Calu3 (cell line): ENCODE results near the gene SRGAP3. TPM values are rescaled to one million over a fixed set of nuclear protein-coding genes. Genes with fewer than 3 reads are reported as not detected.

ENCODE experiments used
- BruUV-seq: library from RNA; stranded (reverse); fragments of 400-500 nt; replicated peaks from 2 replicates; lab custom pipeline; 2021; lab: Mats Ljungman, UMichigan
- CTCF ChIA-PET: fragments of 300-600 bp; sonication (Branson Sonifier 250); formaldehyde crosslinking; loops from one replicate; lab custom pipeline; 2022; ENCODE audit warnings: antibody characterized with exemption; lab: Charles Lee
- DNase-seq: peaks from one replicate; pipeline ENCODE4 v3.0.0; 2022
- H3K27ac Mint-ChIP-seq: one replicate; pipeline ENCODE4 v1.8.0; 2022; ENCODE audit warnings: mixed read lengths; ENCODE audit not compliant: unreplicated experiment
- H3K27me3 Mint-ChIP-seq: one replicate; pipeline ENCODE4 v1.8.0; 2022; ENCODE audit warnings: mixed read lengths; ENCODE audit not compliant: unreplicated experiment
- H3K36me3 Mint-ChIP-seq: one replicate; pipeline ENCODE4 v1.8.0; 2022; ENCODE audit warnings: mild to moderate bottlenecking, moderate library complexity, mixed read lengths; ENCODE audit not compliant: insufficient read depth, unreplicated experiment
- H3K4me1 Mint-ChIP-seq: one replicate; pipeline ENCODE4 v1.8.0; 2022; ENCODE audit warnings: mild to moderate bottlenecking, low read depth, mixed read lengths; ENCODE audit not compliant: unreplicated experiment
- H3K4me3 Mint-ChIP-seq: one replicate; pipeline ENCODE4 v1.8.0; 2022; ENCODE audit warnings: mild to moderate bottlenecking, low read depth, moderate library complexity, mixed read lengths; ENCODE audit not compliant: unreplicated experiment
- H3K9me3 Mint-ChIP-seq: one replicate; pipeline ENCODE4 v1.8.0; 2022; ENCODE audit warnings: low read depth, mixed read lengths; ENCODE audit not compliant: unreplicated experiment
- intact Hi-C: fragments of 100-400 bp; cut with micrococcal nuclease; formaldehyde crosslinking; loops from one replicate; pipeline ENCODE4 v1.10.0; 2022; ENCODE audit not compliant: unreplicated experiment
- total RNA-seq: library from RNA; stranded (reverse); gene quantifications from 2 replicates; pipeline ENCODE4 v1.2.3, GENCODE V29; 2022
- TF ChIP-seq, protein P1 (sequence below): fragments of 200-600 bp; IDR thresholded peaks from one replicate; pipeline ENCODE4 v1.8.0; 2022; ENCODE audit warnings: antibody characterized with exemption; ENCODE audit not compliant: unreplicated experiment

The SRGAP3 gene
- total RNA-seq, 1 experiment from 2014 or later, result 8.2 TPM

DNA sequence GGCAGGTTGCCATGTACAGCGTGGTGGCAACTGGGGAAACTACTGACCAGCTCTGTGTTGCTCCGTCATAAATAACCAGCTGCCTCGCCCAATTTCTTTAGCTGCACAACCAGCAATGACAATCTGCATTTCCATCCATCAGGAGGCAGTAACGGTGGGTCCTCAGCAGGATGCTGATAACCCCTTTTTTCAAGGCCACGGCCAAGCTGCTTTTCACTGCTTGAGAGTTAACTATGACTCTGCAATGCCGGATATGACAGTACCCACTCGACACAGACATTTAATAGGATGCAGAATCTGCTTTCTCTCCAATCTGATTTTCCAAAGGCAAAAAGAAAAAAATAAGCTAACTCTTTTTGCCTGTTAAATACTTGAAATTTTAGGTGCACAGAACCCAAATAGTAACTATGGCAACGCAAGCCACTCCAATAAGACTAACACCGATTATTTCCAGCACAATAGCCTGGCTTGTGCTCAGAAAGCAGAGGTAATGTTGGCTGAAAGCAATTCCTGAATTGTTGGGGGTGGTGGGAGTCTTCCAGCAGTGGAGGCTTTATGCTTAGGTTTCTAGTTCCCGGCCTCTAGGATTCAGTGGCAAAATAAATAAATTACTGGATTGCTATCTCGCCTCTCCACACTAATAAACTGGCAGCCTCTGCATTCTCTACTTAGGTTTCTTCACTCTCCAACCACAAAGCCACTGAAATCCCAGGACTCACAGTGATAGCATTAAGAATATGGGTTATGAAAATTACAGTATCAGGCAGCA lies 31.2 kb upstream of the SRGAP3 start:
- H3K27me3 Mint-ChIP-seq, result peaks cover 6% of the 10 kb centered on the region
- BruUV-seq, result no TSS peak
- CTCF ChIA-PET, result no interaction called here

DNA sequence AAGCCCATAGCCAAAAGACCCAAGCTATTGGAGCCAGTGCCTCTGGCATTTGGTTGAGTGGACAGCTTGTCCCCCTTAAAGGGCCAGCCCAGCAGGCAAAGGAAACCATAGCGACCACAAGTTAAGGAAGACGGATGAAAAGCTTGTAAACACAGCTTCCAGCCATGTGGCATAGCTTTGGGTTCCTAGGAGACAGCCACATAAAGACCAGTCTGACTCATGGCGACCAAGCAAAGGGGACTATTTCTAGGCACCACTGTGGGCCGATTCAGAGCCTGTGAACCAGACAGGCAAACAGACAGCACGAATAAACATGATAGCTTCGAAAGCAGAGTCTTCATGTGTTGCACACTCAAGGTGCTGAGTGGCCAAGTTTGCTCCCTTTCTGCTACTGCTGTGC lies 30.5 kb upstream of the SRGAP3 start:
- no peak for DNase-seq

More for the DNA sequence above, 31.2 kb upstream of the SRGAP3 start:
- TF ChIP-seq, protein P1, sequence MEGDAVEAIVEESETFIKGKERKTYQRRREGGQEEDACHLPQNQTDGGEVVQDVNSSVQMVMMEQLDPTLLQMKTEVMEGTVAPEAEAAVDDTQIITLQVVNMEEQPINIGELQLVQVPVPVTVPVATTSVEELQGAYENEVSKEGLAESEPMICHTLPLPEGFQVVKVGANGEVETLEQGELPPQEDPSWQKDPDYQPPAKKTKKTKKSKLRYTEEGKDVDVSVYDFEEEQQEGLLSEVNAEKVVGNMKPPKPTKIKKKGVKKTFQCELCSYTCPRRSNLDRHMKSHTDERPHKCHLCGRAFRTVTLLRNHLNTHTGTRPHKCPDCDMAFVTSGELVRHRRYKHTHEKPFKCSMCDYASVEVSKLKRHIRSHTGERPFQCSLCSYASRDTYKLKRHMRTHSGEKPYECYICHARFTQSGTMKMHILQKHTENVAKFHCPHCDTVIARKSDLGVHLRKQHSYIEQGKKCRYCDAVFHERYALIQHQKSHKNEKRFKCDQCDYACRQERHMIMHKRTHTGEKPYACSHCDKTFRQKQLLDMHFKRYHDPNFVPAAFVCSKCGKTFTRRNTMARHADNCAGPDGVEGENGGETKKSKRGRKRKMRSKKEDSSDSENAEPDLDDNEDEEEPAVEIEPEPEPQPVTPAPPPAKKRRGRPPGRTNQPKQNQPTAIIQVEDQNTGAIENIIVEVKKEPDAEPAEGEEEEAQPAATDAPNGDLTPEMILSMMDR, result no peak
- DNase-seq, result no peak
- H3K9me3 Mint-ChIP-seq, result no peaks in the 10 kb centered on the region
- no peak overlapping the region for H3K27ac Mint-ChIP-seq
- no peaks in the 10 kb centered on the region for H3K4me1 Mint-ChIP-seq
- no peak overlapping the region for H3K4me3 Mint-ChIP-seq
- no peaks in the 10 kb centered on the region for H3K36me3 Mint-ChIP-seq
- intact Hi-C loops, result no loop called here

GRCh38 chr3:9278498-9278897 lies 29.1 kb upstream of the SRGAP3 start:
- no peak for DNase-seq
- CTCF ChIA-PET, result no interaction called here
- Mint-ChIP-seq H3K4me1 (no peaks in the 10 kb centered on the region), H3K9me3 (peaks cover 2% of the 10 kb centered on the region), H3K27me3 (peaks cover 17% of the 10 kb centered on the region), H3K4me3 (no peak overlapping the region), H3K27ac (no peak overlapping the region), H3K36me3 (no peaks in the 10 kb centered on the region)
- TF ChIP-seq, protein P1, result no peak
- no TSS peak for BruUV-seq
- intact Hi-C loops, result no loop called here

More for the DNA sequence above, 30.5 kb upstream of the SRGAP3 start:
- Mint-ChIP-seq H3K36me3 (no peaks in the 10 kb centered on the region), H3K9me3 (peaks cover 2% of the 10 kb centered on the region), H3K27ac (no peak overlapping the region), H3K27me3 (peaks cover 13% of the 10 kb centered on the region), H3K4me1 (no peaks in the 10 kb centered on the region), H3K4me3 (no peak overlapping the region)
- CTCF ChIA-PET, result no interaction called here
- BruUV-seq, result no TSS peak
- TF ChIP-seq, protein P1, result no peak
- intact Hi-C loops, result no loop called here

DNA sequence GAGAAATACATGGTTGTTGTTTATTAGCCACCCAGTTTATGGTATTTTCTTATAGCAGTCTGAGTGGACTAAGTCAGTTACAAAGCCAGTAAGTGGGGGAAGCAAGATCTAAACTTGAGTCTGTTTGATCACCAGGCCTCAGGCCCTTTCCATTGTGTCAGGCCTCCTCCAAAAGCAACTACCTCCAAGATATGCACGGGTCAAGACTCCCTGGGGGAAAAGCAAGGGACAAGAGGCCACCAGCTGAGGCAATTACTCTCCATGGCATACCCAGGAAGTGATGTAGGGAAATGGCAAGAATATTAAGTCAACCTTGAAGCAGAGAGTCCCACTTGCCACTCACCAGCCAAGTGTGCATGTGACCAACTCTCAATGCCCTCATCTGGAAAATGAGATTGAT lies 28.6 kb upstream of the SRGAP3 start:
- no peak for DNase-seq
- Mint-ChIP-seq H3K9me3 (peaks cover 2% of the 10 kb centered on the region), H3K4me3 (no peak overlapping the region), H3K27me3 (peaks cover 17% of the 10 kb centered on the region), H3K27ac (no peak overlapping the region), H3K4me1 (no peaks in the 10 kb centered on the region), H3K36me3 (no peaks in the 10 kb centered on the region)
- no TSS peak for BruUV-seq
- TF ChIP-seq, protein P1, result no peak
- CTCF ChIA-PET, result no interaction called here
- intact Hi-C loops, result no loop called here
